Hematopoietic multipotent progenitor cell treated with erythropoietin and hydrocortisone succinate and interleukin-3 and kit ligand, for 17 days (in vitro differentiated cells): ENCODE data around the gene FAM120A.

ENCODE experiments used
- DNase-seq: peaks from one replicate; pipeline ENCODE4 v3.0.0-alpha.2; 2015; ENCODE audit warnings: low spot score

Gene FAM120A

DNA sequence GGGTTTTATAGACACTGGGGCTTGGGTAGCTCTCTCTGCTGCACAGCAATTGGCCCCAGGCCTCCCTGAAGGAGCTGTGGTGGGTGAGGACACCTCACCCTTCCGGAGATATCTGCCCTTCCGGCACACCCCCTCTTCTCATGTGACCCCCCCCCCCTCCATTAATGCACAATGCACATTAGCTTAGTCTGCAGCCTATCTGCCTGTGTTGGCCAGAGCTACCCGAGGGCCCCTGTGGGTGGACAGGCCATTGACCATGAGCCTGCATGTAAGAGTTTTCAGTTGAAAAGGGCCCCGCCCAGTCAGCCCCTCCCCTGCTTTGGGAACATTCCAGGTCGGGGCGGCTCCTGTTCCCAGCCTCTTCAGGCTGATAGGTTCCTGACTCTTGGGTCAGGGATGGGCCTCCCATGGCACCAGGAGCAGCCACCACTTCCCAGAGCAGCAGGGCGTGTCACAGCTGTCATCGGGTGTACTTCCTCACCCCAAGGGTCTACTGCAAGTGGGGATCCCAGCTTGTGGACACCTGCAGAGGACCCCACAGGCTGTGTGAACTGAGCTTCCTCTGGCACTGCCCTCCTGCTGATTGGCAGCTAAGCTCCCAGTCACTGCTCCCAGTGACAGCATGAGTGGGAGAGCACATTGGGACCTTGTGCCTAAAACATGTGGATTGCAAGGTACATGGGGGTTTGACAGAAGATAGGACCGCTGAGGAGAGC lies 142.7 kb downstream of the FAM120A start:
- DNase-seq = no peak

DNA sequence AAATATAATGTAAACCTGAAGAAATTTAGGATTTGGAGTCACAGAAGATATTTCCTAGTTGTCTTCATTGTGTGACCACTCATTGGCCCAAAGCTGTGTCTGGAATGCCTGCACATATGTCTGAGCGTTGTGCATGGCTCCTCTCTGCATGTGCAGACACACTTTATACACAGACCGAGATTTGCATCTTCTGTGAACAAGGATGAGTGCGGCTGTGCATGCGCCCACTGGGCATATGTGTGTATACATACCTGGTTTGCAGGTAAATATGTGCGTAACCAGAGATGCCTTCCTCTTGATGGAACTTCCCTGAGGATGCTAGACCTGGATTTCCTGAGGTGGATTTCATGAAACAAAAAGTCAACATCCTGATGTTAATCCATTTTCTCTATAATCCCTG lies 144.0 kb downstream of the FAM120A start:
- no peak for DNase-seq

DNA sequence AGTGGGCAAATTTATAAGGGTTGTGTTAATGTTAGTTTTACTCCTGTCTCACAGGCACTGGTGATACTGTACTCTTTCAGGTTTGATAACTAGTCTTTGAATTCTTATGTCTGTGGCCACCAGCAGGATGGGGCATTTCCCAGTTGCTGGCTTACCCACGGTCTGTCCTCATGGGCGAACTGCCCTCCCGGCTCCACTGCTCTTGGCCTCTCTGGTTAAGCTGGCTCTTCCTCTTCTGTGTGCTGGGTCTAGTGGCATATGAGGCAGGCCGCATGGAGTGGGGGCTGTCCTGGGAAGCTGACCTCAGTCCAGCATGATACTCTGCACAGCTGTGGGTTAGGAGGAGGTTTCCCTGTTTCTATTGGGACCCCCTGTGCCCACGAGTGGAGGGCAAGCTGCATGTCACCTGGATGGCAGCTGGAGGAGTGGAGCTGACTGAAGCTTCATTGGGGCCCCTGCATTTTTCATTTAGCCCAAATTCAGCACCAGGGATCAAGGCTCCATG lies 144.4 kb downstream of the FAM120A start:
- DNase-seq = no peak

DNA sequence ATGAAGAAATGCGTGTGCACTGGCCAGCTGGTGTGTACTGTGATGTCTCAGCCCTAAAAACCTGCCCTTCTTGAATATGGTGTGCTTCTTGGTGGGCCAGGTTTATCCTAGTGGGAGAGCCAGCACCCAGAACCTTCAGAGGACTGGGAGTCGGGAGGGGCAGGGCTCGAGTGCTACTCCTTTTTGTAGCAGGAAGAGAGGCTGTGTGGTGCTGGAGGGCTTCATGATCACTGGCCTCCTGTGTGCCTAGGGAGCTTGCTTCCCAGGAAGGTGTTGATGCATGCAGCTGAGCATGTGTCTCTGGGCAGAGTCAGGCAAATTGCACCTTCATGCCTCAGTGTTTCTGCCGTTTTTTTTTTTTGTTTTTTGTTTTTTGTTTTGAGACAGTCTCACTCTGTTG lies 144.9 kb downstream of the FAM120A start:
- no peak for DNase-seq

DNA sequence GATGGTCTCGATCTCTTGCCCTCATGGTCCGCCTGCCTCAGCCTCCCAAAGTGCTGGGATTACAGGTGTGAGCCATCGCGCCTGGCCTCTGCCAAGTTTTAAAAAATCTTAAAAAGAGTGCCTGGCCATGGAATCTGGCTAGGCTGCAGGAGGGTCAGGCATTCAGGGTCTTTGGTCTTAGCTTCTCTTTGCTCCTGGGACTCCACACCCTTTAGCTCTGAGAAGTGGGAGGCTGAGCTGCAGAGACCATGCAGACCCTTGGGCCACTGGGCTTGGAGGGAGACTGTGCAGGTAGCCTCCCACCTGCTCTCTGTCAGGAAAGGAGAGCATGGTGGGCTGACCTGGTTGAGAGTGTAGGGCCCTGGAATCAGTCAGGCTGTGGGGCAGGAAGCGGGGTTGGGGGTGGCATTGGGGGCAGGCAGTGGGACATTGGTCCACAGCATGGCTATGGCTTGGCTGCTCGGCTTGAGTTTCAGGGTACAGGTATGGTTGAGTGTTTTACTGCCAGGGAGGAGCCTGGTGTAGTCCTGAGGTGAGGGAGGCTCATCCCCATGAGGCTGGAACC lies 145.7 kb downstream of the FAM120A start:
- DNase-seq = no peak

DNA sequence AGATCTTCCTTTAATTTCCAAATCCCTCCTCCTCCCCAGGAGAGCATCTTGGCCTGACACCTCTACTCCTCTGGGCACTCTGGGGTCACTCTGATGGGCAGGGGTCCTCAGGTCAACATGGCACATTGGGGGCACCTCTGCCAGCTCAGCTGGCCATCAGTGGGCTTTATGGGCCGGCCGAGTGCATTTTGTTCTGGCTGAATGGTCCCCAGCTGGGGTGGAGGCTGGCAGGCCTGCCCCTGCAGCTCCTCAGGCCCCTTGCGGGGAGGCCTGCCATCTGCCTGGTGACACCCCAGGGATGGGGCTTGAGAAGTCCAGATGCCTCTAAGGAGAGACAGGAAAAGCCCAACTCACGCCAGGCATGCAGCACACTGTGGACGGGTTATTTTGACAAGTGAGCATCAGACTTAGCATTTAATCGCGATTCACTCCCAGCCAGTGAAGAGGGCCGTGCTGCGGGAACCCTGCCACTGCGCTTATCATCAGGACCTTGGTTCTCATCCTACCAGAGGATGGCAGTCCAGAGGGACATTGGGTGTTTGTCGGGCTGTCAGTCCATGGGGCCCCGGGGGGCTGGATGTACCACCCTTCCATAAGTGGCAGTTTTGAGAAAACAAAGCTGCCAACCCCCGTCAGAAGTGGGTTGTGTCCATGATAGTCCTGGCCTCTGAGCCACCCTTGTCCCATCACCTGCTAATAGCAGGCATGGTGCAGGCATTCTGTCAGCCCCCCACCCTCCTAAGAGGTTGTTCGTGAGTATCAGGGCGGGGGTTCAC lies 146.6 kb downstream of the FAM120A start:
- DNase-seq = no peak

DNA sequence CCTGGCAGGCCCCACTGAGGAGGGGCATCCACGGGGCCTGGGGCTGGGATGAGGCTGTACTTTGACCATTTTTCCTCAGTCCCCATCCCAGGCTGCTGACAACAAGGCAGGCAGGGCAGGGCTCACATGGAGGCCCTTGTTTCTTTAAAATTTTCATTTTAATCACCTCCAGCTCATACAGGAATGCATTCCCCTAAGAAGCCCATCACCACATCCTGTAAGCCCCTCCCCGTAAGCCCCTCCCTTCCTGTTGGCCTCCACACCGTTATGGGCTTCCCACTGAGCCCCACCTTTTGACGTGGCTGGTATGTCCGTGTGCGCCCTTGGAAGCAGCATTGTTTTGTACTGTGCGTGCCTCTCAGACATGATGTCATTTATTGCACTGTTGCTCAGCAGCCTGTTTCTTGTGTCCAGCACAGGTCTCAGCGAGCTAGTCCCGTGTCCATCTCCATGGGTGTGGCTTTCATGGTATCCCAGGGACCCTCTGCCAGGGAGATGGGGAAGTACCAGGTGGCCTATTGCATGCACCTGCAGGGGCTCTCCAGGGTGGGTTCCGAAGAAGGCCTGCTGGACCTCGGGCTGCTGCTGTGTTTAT lies 147.3 kb downstream of the FAM120A start:
- DNase-seq = no peak

DNA sequence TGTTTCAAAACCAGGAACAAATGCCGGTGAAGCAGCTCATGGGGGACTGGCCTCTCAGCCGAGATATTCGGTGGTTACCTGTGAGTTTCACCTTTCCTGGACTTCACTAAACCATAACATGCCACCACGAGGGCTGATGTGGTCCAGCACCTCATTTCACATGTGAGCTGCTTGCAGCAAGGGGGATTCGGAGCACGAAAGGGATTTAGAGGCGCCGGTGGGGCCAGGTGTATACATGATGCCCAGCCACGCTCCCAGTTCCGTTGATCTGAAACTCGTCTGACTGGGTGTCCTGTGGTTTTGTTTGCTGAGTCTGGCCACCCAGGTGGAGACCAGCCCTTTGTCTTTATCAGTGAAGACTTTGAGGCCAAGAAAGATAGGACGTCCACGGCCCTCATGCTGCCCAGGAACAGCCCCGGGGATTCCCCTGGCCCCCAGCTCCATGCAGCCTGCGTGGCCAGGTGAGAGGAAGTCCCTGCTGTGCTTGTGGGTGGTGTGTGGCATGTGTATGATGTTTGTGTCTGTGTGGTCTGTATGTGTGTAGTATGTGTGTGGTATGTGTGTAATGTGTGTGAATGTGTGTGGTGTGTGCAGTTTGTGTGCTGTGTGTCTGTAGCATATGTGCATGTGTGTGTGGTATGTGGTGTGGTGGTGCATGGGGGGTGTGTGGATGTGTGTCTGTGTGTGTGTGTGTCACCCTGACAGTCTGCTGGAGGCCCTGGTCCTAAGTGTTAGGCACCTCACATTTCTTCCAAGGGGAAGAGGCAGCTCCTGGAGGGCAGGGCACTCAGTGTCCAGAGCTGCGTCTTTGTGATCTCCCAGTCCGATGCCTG lies 148.3 kb downstream of the FAM120A start:
- DNase-seq = no peak

DNA sequence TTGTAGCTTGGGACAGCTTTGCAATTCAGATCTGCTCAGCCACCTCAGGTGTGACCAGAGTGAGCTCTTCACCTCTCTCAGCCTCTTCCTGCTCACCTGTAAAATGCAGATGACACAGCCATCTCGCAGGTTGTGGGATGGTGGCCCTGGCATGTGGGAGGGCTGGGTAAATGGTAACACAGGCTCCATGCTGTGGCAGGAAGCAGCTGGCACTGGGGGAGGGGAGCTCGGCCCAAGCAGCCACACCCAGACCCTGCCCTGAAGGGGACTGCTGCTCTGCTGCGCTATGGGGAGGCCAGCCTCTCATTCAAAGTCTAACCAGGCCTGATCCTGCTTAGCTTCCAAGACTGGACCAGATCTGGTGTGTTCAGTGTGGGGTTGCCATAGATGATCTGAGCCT lies 149.0 kb downstream of the FAM120A start:
- DNase-seq = no peak

DNA sequence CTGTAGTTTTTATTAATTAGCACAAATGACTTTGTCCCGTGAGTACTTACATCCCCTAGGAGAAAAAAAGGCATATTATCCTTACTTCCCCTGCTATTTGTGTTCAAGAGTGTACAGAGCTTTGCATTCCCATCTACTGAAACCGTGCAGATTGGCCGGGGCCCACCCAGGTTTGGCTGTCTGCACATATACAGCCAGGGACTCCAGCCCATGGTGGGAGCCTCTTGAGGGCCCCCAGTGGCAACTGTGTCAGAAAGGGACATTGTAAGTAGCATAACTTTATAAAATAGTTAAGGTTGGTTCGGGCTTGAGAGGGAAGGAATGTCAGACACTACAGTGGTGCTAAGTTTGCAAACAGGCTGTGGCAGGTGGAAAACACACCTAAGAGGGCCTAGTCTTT lies 149.6 kb downstream of the FAM120A start:
- no peak for DNase-seq

DNA sequence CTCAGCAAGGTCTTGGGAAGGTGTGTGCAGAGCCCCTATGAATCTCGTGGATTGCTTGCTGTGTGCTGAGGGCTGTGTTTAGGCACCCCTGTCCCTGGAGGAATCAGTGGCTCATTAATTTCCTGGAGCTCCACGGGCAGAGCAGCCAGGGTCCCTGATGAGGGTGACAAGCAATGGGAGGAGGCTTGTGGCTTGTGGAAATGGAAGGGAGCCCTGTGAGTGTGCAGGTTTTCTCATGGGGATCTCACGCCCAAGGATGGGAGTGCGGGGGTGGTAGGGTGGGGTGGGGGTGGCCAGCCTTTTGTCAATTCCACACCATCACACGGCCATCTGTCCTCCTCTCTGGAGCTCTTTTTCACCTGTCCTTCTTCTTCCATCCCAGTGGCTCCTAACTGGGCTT lies 150.2 kb downstream of the FAM120A start:
- no peak for DNase-seq

DNA sequence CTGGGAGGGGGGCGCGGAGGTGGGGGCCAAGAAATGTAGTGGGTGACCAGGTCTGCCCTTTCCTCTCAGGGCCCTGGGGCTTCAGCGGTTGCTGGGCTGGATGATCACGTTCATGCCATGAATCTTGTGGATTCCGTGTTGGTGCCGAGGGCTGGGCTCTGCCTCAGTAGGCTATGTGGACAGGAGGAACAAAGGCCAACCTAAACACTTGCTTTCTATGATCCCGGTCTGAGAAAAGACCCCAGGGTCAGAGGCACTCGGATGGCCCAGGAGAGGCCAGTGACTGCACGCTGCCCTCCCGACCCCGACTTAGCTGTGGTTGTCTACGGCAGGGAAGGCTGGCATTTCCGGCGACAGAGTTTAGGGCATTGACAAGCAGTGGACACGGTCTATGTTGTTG lies 151.5 kb downstream of the FAM120A start:
- no peak for DNase-seq

DNA sequence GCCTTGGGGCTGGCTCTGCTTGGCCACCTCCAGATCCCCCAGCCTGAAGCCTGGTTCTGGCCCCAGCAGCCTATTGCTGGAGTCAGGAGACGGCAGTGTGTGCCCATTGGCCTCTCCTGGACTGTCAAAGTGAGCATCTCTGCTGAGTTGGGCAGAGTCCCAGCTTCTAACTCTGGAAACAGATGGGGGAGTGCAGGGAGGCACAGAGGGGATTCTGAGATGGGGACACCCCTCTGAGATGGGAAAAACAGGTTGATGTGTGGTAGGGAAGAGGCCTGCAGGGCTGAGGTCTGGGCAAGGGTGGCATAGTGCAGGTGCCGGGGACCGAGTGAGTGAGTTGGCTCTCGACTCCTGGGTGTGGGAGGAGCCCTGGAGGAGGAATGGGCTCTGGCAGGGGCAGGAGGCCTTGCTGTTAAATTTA lies 152.4 kb downstream of the FAM120A start:
- no peak for DNase-seq

DNA sequence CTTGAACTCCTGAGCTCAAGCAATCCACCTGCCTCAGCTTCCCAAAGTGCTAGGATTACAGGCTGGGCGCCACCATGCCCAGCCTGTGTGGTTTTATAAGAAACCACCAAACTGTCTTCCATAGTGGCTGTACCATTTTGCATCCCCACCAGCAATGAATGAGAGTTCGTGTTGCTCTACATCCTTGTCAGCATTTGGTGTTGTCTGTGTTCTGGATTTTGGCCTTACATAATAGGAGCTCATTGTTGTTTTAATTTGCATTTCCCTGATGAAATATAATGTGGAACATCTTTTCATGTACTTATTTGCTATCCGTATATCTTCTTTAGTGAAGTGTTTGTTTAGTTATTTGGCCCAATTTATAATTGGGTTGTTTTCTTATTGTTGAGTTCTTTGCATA lies 154.7 kb downstream of the FAM120A start:
- DNase-seq = no peak

DNA sequence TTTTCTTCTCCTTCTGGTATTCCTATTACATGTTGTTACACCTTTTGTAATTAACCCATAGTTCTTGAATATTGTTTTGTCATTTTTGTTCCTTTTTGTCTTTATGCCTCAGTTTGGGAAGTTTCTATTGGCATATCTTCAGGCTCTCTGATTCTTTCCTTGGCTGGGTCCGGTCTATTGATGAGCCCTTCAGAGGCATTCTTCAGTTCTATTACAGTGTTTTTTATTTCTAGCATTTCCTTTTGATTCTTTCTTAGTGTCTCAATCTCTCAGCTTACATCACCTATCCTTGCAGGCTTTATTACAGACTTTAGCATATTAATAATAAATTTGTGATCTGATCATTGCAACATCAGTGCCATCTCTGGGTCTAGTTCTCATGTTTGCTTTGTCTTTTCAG lies 158.7 kb downstream of the FAM120A start:
- DNase-seq = no peak

DNA sequence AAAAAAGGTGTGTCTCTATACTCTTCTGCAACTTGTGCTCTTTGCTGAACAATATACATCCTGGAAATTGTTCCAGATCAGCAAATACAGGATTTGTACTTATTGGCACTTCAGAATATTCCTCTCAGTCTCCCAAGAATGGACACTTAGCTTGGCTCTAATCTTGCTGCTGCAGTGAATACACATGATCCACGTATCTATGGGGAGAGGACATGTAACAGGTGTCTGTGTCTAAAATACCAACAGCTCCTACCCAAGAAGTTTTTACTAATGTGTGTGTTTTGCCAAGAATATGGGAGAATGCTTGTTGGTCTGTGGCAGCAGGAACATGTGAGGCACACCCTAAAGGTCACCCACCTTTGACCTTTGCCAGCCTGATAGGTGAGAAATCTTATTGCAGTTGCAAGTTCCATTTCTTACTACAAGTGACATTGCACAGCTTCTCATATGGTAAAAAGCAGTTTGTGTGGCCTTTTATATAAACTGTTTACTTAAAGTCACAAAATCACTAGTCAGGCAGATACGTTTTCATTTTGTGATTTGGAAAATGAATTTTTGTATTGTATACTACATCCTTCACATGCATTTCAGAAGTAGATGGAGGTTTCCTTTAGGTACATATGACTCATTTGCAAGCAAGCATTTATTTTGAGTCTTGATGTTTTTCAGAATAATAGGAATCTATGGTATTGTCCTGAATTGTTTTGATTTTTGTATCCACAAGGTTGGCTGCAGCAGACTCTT lies 160.7 kb downstream of the FAM120A start:
- no peak for DNase-seq

DNA sequence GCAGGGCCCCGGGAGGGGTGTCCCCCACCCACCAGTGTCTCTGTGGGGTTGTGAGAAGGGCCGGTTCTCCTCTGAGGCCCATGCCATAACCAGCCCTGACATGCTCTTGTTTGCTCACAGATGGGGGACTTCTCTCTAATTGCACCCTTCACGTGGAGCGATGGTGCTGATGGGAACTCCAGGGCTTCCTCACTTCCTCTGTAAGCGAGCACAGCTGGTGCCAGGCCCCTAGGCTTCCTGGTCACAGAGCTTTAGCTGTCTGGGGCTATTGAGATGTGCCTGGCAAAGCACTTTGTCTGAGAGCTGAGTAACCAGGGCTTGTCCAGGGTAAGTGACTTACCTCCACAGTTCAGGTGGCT lies 161.3 kb downstream of the FAM120A start:
- DNase-seq = no peak

DNA sequence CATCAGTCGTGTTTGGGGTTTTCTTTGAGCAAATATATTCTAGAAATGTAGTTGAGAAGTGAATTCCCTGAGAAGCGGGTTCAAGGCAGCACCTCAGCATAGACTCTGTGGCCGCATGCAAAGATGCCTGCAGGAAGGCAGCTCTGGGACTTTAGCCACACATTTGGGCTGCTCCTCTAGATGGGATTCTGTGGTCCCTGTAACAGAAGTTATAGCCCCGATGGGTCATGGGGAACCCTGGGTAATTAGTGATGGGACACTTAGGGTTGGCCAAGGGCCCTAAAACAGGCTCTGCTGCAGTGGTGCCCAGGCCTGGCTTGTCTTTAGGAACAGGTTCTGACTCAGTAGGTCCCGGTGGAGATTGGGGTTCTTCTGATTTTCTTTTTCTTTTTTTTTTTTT lies 161.7 kb downstream of the FAM120A start:
- DNase-seq = no peak

DNA sequence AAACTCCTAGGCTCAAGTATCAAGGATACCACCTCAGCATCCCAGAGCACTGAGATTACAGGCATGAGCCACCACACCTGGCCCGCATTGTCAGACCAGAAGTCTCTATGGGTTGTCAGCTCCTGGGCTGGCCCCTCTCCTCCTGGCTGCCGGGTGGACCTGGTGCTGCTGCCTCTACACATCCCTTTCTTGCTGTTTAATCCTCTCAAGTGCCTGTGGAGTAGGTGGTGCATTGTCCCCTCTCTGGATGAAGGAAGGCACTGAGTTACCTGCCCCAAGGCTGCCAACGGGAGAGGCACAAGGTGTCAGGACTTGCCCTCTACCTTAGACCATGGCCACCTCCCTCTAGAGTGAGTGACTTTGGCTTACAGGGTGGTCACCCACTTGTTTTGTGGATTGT lies 162.3 kb downstream of the FAM120A start:
- no peak for DNase-seq

DNA sequence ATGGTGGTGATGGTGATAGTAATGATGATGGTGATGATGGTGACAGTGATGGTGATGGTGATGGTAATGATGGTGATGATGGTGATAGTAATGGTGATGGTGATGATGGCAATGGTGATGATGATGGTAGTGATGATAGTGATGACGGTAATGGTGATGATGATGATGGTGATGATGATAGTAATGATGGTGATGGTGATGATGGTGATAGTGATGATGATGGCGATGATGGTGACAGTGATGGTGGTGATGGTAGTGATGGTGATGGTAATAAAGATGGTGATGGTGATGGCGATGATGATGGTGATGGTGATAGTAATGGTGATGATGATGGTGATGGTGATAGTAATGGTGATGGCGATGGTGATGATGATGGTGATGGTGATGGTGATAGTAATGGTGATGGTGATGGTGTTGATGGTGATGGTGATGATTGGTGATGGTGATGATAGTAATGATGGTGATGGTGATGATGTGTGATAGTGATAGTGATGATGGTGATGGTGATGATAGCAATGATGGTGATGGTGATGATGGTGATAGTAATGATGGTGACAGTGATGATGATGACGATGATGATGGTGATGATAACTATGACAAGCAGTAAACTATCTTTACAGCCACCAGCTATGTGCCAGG lies 163.5 kb downstream of the FAM120A start:
- no peak for DNase-seq
